ENCODE results near the gene TUBGCP5.

The TUBGCP5 gene

DNA sequence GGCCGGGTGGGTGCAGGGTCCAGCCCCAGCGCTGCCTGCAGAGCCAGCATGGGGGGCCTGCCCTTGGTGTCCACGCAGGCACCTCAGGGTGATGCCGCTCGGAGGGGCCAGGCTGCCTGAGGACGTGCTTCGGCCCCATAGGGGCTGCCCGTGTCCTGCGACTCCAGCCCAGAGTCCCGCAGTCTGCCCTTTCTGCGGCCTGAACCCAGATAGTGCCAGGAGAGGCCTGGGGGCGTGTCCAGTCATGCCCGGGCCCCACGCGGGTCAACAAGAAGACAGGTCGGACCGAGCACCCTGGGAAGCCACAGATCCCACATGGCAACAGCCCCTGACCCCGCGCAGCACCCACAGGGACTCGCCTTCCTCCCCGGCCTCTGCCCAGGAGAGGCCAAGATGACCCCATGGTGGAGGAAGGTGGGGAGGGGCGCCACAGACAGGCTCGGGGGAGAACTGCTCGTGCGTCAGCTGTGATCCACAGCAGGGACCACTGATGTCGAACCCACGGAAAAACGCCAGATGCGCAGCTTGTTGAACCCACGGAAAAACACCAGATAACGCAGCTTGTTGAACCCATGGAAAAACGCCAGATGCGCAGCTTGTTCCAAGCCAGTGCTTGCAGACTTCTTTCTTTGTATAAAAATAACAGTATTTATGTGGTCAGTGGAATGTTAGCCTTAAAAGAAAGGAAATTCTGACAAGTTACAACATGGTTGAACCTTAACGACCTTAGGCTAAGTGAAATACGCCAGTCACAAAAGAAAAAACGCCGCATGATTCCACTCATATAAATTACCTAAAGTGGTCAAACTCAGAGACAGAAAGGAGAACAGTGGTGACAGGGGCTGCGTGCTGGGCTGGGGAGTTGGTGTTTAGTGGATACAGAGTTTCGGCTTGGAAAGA lies 87.7 kb downstream of the TUBGCP5 start:
- no peak for DNase-seq

DNA sequence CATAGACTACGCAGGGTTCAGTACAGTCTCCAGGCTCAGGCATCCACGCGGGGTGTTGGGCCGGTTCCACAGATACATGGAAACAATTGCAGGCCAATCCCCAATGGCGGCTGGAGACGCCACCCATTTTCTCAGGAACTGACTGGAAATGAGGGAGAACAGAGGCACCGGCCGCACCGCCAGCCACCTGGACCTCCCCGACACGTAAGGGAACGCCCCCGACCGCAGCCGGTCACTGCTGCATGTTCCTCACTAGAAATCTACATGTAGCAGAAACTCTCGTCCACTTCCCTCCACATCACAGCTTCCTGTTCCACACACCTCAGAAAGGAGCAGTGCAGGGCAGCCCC lies 88.4 kb downstream of the TUBGCP5 start:
- no peak for DNase-seq

DNA sequence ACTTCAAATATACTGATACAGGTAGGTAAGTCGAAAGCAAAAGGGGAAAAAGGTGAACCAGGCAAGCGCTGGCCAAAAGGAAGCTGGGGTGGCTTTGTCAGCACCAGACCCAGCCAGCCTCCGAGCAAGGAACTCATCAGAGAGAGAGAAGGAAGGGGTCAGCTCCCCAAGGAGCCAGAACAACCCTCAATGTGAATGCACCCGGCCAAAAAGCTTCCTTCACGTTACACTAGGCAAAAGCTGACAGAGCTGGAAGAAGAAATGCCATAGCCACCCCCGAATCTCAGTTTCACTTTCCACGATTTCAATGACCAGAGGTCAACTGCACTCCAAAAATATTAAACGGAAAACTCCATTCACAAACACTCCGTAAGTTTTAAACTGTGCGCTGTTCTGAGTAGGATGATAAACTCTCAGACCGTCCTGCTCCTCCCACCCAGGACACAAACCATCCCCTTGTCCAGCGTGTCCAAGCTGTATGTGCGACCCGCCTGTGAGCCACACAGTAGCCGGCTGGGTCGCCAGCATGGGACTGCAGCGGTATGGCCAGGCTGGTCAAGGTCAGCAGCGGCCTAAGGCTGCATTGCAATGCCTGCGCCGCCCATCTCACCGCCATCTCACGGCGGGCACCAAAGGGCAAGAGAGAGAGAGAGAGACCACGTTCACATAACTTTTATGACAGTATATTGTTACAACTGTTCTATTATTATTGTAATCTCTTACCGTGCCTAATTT lies 88.9 kb downstream of the TUBGCP5 start:
- DNase-seq = no peak

Data from activated effector memory CD4-positive, alpha-beta T cell treated with anti-CD3 and anti-CD28 coated beads, Interleukin-2, amount 50 U/mL, for 16 hours (primary cell).